Heart left ventricle (tissue), 13 donors: Measurements from ENCODE around the gene ERBB3.
A peak's percentile ranks its signal among the peaks of the same experiment; 100 is the strongest.

Experiments
- CTCF ChIP-seq, 12 donors: fragments of 200-600 bp; sonication (generic) in 4 of 12; IDR thresholded peaks; one replicate each; pipeline versions ENCODE4 v1.5.0 to v1.8.0; 2018 to 2022; ENCODE audit warnings: antibody characterized with exemption in 12 of 12, mild to moderate bottlenecking in 5 of 12
- POLR2A ChIP-seq, 2 donors: fragments of 450-650 bp; IDR thresholded peaks; one replicate each; pipeline ENCODE4 v1.6.1; 2017; ENCODE audit warnings: antibody characterized with exemption in 2 of 2, mild to moderate bottlenecking in 2 of 2, moderate library complexity in 2 of 2
- donor health status: ischemic (EF 13 %, LVEDD 7.1; RV severe dilation, severe dysfunction).
- donor health status: DM: no; HTN: yes; CAD: no.
- donor health status: DM: no; HTN: no; CAD: no.
- donor health status: ischemic (EF 25% LVEDD 6.9; RV normal size, moderate dysfunction).
- donor health status: ischemic (EF 25% LVEDD 5.7; RV mildly dilated, moderate dysfunction).
- donor health status: ischemic (EF 35%, LVEDD 5.7; RV mildly dilated, moderate dysfunction).
- donor health status: nonischemic (EF 11% LVEDD 7.7; RV severe dilation, severe dysfunction).
- donor health status: DM: yes; HTN: yes; CAD: no.
- donor health status: PGD.
- donor health status: ischemic (EF 29% LVEDD 5.4; RV normal size, mild dysfunction).
- donor health status: nonischemic (EF 23%, LVEDD 6.1; RV moderate dilation, normal function).

DNA sequence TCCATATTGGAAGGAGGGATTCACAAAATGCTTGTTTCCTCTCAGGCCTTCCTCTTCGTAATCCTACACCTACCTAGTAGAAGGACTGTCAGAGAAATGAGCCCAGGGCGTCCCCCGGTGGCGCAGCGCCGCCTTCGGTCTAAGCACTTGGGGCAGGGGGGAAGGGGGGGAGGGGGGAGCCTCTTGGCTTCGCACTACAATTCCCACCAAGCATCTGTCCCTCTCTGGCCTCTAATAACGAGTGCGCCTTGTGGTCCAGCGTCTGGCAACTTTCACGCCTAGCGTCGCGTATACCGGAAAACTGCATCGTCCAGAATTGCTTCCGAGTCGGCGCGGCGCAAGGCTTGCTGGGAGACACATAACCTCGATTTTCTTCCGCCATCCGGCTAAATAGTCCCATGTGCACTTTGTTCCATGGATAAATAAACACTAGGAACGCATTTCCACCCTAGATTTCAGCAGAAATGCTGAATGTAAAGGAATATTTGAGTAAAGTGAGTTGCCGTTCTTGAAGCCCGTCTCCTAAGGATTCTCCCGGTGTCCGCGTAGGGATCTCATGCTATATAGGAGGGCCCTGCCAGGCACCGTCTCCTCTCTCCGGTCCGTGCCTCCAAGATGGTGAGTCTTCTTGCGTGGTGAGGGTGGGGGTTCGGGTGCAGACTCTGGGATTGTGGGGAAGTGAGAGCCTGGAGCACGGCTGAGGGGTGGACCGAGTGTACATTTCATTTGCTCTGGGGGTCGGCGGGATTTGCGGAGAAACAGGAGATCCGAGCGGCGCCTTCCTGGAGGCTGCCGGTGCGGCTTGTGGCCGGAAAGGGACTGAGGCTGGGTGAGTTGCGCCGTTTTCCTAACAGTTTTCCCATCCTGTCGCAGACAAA lies 38.2 kb upstream of the ERBB3 start, which contains the start of gene RPS26:
- peak in 1 of 2 donors; percentile 52 for TF ChIP-seq POLR2A (IDR thresholded peaks at IDR 0.05)
- TF ChIP-seq CTCF (IDR thresholded peaks at IDR 0.05): peak; percentile 22 to 65 (median 50)
